Sigmoid colon (tissue), 7 donors: ENCODE measurements around the gene CEP83. TPM values are rescaled to one million over a fixed set of nuclear protein-coding genes. Genes with fewer than 3 reads are reported as not detected.

ENCODE experiments used
- DNase-seq: peaks from one replicate; pipeline ENCODE4 v3.0.0-alpha.2; 2019
- H3K27ac ChIP-seq, 4 donors: fragments of 200-600 bp; sonication (generic); one replicate each; pipeline ENCODE4 v1.5.1; 2016 to 2019; ENCODE audit warnings: mild to moderate bottlenecking in 1 of 4
- H3K27me3 ChIP-seq, 3 donors: fragments of 200-600 bp; sonication (generic); one replicate each; pipeline ENCODE4 v1.5.1; 2019; ENCODE audit warnings: mild to moderate bottlenecking in 1 of 3
- H3K36me3 ChIP-seq, 4 donors: fragments of 200-600 bp; sonication (generic); one replicate each; pipeline ENCODE4 v1.5.1; 2016 to 2019
- H3K4me1 ChIP-seq, 4 donors: fragments of 200-600 bp; sonication (generic); one replicate each; pipeline ENCODE4 v1.5.1; 2017 to 2019
- H3K4me3 ChIP-seq, 4 donors: fragments of 200-600 bp; sonication (generic); one replicate each; pipeline ENCODE4 v1.5.1; 2017 to 2019; ENCODE audit warnings: mild to moderate bottlenecking in 2 of 4, moderate library complexity in 1 of 4
- H3K9me3 ChIP-seq, 4 donors: fragments of 200-600 bp in 3 of 4; sonication (generic) in 3 of 4; one replicate each; pipeline versions ENCODE4 v1.5.1 to v1.6.1; 2013 to 2019
- EP300 ChIP-seq, 4 donors: sonication (generic); formaldehyde crosslinking; IDR thresholded peaks; one replicate each; pipeline ENCODE4 v1.6.1; 2017; ENCODE audit warnings: antibody characterized with exemption in 4 of 4
- POLR2A ChIP-seq, 2 donors: fragments of 450-650 bp; IDR thresholded peaks; one replicate each; pipeline ENCODE4 v1.6.1; 2016; ENCODE audit warnings: antibody characterized with exemption in 2 of 2, mild to moderate bottlenecking in 2 of 2, moderate library complexity in 2 of 2
- POLR2AphosphoS5 ChIP-seq, 4 donors: sonication (generic); formaldehyde crosslinking; IDR thresholded peaks; one replicate each; pipeline ENCODE4 v1.6.1; 2017; ENCODE audit warnings: antibody characterized with exemption in 4 of 4
- WGBS, 2 donors: extraction: QIAGEN DNeasy Blood & Tissue Kit; methylation state at CpG; one replicate each; pipeline ENCODE4 v1.1.7; 2013; 5-methylcytosine and 5-hydroxymethylcytosine counted together
- intact Hi-C: fragments of 100-400 bp; cut with DNase I; formaldehyde crosslinking; loops from one replicate; pipeline ENCODE4 v1.15.1; 2023
- polyA plus RNA-seq, 3 donors: library from polyadenylated mRNA; stranded (reverse); fragments of 200-250 nt; gene quantifications; one replicate each; pipeline ENCODE4 v1.2.3, GENCODE V29; 2013
- total RNA-seq, 4 donors: library from RNA; depleted of rRNA; stranded (reverse); fragments of >200 nt; gene quantifications; one replicate each; pipeline ENCODE4 v1.1.0, GENCODE V29; 2016
- TF ChIP-seq, protein P1 (sequence below), 4 experiments: fragments of 450-650 bp in 3 of 4; fragments of 200-600 bp in 1 of 4; IDR thresholded peaks; one replicate each; pipeline ENCODE4 v1.5.1; 2016 to 2019; ENCODE audit warnings: antibody characterized with exemption in 4 of 4, mild to moderate bottlenecking in 3 of 4, moderate library complexity in 2 of 4
- donor health status: healthy with polysubstance abuse.
- donor health status: Bipolar disorder and iron deficiency.
- donor health status: healthy.

The CEP83 gene
- total and polyA plus RNA-seq, 7 donors = 4.4 to 23.5 (median 7.9) TPM

DNA sequence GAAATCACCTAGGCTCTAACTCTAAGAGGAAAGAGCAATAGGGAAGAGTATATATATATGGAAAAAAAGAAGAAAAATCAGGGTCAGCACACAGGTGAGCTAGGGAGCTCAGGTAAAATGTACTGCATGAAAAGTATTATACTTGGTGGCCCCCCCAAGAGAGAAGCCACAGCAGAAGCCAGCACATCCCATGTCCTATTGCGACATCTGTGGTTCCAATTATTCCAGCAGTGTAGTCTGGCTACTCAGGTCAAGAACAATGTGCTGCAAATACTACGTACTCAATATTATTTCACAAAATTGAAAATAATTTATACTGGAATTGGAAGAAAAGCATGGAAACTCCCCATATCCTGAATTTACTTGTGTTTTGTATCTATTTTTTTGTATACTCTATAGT lies 85.5 kb downstream of the CEP83 start:
- Histone ChIP-seq H3K27ac (no peak overlapping the region), H3K27me3 (no peaks in the 10 kb centered on the region), H3K4me1 (no peaks in the 10 kb centered on the region), H3K4me3 (no peak overlapping the region), H3K9me3 (no peaks in the 10 kb centered on the region), H3K36me3 (peaks cover 0 to 12% (median 1%) of the 10 kb centered on the region in 4 donors)
- no peak for TF ChIP-seq POLR2AphosphoS5 (IDR thresholded peaks at IDR 0.05)
- no peak for TF ChIP-seq POLR2A (IDR thresholded peaks at IDR 0.05)
- TF ChIP-seq EP300 (IDR thresholded peaks at IDR 0.05) = no peak
- TF ChIP-seq, protein P1, sequence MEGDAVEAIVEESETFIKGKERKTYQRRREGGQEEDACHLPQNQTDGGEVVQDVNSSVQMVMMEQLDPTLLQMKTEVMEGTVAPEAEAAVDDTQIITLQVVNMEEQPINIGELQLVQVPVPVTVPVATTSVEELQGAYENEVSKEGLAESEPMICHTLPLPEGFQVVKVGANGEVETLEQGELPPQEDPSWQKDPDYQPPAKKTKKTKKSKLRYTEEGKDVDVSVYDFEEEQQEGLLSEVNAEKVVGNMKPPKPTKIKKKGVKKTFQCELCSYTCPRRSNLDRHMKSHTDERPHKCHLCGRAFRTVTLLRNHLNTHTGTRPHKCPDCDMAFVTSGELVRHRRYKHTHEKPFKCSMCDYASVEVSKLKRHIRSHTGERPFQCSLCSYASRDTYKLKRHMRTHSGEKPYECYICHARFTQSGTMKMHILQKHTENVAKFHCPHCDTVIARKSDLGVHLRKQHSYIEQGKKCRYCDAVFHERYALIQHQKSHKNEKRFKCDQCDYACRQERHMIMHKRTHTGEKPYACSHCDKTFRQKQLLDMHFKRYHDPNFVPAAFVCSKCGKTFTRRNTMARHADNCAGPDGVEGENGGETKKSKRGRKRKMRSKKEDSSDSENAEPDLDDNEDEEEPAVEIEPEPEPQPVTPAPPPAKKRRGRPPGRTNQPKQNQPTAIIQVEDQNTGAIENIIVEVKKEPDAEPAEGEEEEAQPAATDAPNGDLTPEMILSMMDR (IDR thresholded peaks at IDR 0.05) = no peak
- 96 to 97% methylated on average over 2 of the region's 2 CpGs for WGBS, 2 donors
- intact Hi-C loops = no loop called here
- no peak for DNase-seq

DNA sequence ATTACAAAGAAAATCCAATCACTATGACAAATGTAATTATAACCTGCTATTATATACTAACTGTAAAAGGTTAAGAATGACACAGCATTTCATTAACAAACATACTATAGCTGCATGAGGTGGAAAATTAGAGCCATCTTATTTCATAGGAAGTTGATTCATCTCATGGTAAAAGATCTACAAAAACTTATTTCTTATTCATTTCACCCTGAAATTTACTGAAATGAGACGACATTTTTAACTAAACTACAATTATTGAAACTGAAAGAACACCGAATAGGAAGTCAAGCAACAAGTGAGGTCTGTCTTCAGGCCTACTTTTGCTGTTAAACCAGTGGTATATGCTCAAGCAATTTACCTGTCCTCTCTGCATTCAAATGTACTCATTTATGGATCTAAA lies 87.2 kb downstream of the CEP83 start:
- H3K4me3 ChIP-seq = no peak overlapping the region
- intact Hi-C loops = no loop called here
- no peak overlapping the region for H3K27ac ChIP-seq

DNA sequence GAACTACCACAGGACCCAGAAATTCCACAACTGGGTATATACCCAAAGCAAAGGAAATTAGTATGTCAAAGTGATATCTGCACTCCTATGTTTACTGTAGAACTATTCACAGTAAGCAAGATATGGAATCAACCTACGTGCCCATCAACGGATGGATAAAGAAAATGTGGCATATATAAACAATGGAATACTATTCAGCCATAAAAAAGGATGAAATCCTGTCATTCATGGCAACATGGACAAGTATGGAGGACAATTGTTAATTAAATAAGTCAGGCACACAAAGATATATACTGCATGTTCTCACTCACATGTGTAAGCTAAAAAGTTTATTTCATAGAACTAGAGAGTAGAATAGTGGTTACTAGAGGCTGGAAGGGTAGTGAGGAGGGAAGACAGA lies 97.0 kb downstream of the CEP83 start:
- Histone ChIP-seq H3K9me3 (peaks cover 0 to 9% (median 2%) of the 10 kb centered on the region in 4 donors), H3K4me1 (no peaks in the 10 kb centered on the region), H3K36me3 (no peaks in the 10 kb centered on the region), H3K27me3 (no peaks in the 10 kb centered on the region), H3K4me3 (no peak overlapping the region), H3K27ac (no peak overlapping the region)
- TF ChIP-seq POLR2A (IDR thresholded peaks at IDR 0.05) = no peak
- no peak for TF ChIP-seq POLR2AphosphoS5 (IDR thresholded peaks at IDR 0.05)
- TF ChIP-seq, protein P1 (IDR thresholded peaks at IDR 0.05) = no peak
- no peak for TF ChIP-seq EP300 (IDR thresholded peaks at IDR 0.05)
- 99% methylated on average over 2 of the region's 2 CpGs for WGBS, 2 donors
- no peak for DNase-seq
- intact Hi-C loops = no loop called here

More for the DNA sequence above, 87.2 kb downstream of the CEP83 start:
- Histone ChIP-seq H3K9me3 (no peaks in the 10 kb centered on the region), H3K4me1 (no peaks in the 10 kb centered on the region), H3K27me3 (no peaks in the 10 kb centered on the region), H3K36me3 (no peaks in the 10 kb centered on the region)
- DNase-seq = no peak
- no peak for TF ChIP-seq EP300 (IDR thresholded peaks at IDR 0.05)
- TF ChIP-seq POLR2A (IDR thresholded peaks at IDR 0.05) = no peak
- no peak for TF ChIP-seq POLR2AphosphoS5 (IDR thresholded peaks at IDR 0.05)
- TF ChIP-seq, protein P1 (IDR thresholded peaks at IDR 0.05) = no peak
- 75 to 88% methylated on average over 2 of the region's 2 CpGs for WGBS, 2 donors

DNA sequence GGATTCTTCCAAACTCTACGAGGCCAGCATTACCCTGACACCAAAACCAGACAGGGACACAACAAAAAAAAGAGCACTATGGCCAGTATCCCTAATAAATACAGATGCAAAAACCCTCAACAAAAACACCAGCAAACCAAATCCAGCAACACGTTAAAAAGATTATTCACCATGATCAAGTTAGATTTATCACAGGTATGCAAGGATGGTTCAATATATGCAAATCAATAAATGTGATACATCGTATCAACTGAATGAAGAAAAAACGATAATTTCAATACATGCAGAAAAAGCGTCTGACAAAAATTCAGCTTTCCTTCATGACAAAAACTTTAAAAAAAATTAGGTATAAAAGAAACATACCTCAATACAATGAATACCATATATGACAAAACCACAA lies 99.9 kb downstream of the CEP83 start:
- DNase-seq = no peak
- 97 to 99% methylated on average over 5 of the region's 5 CpGs for WGBS, 2 donors
- H3K27me3 ChIP-seq = no peaks in the 10 kb centered on the region
- TF ChIP-seq, protein P1 (IDR thresholded peaks at IDR 0.05) = no peak
- TF ChIP-seq EP300 (IDR thresholded peaks at IDR 0.05) (no peak), POLR2AphosphoS5 (IDR thresholded peaks at IDR 0.05) (no peak), POLR2A (IDR thresholded peaks at IDR 0.05) (no peak)
- intact Hi-C loops = no loop called here
- no peaks in the 10 kb centered on the region for H3K36me3 ChIP-seq
- H3K27ac ChIP-seq = no peak overlapping the region
- H3K4me3 ChIP-seq = no peak overlapping the region
- no peaks in the 10 kb centered on the region for H3K4me1 ChIP-seq
- H3K9me3 ChIP-seq = peaks cover 0 to 9% (median 2%) of the 10 kb centered on the region in 4 donors

DNA sequence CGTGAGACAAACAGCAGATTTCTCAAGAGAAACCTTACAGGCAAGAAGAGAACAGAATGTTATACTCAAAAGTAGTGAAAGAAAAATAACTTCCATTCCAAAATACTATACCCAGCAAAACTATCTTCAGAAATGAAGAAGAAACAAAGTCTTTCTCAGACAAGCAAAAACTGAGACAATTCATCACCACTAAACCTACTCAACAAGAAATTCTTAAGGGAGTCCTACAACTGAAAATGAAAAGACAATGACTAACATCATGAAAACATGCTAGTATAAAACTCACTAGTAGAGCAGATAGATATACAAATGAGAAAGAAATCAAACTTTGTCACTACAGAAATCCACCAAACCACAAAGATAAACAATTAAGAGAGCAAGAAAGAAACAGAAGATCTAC lies 106.5 kb downstream of the CEP83 start:
- 95 to 96% methylated on average over 1 of the region's 1 CpG for WGBS, 2 donors
- Histone ChIP-seq H3K4me1 (no peaks in the 10 kb centered on the region), H3K9me3 (peaks cover 2 to 22% (median 10%) of the 10 kb centered on the region in 4 donors), H3K27ac (no peak overlapping the region), H3K27me3 (no peaks in the 10 kb centered on the region), H3K4me3 (no peak overlapping the region), H3K36me3 (peaks cover 0 to 17% (median 4%) of the 10 kb centered on the region in 4 donors)
- DNase-seq = no peak
- TF ChIP-seq POLR2AphosphoS5 (IDR thresholded peaks at IDR 0.05) = no peak
- TF ChIP-seq POLR2A (IDR thresholded peaks at IDR 0.05) = no peak
- TF ChIP-seq EP300 (IDR thresholded peaks at IDR 0.05) = no peak
- TF ChIP-seq, protein P1 (IDR thresholded peaks at IDR 0.05) = no peak
- intact Hi-C loops = no loop called here
